ENCODE data around the gene C12orf56. TPM values are rescaled to one million over a fixed set of nuclear protein-coding genes. Genes with fewer than 3 reads are reported as not detected.
"Not testable (repeated sequence)": the region's sequence is repeated elsewhere in the genome, so short reads cannot be mapped to it uniquely, and the experiment has no call there.

Gene C12orf56
- total RNA-seq, 1 donor from 2014 or later = not detected

DNA sequence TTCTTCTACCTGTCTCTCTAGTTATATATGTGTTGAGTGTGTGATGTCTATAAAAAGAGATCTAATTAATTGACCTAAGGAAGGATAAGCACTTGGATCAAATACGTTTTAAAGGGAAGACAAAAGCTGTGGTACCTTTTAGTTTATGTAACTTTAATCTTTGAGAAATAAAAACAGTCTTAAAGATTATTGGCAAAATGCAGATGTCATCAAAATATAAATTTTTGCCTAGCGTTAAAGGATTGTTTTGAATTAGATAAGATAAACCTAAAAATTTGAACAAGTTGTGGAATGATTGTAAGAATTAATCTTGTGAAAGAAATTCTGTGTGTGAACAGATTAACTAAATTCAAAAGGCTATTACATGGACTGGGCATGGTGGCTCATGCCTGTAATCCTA is 42.9 kb downstream of the C12orf56 start:
- Mint-ChIP-seq H3K4me3 (no peak overlapping the region), H3K27ac (no peak overlapping the region), H3K36me3 (no peaks in the 10 kb centered on the region), H3K9me3 (peaks cover 10% of the 10 kb centered on the region), H3K27me3 (no peaks in the 10 kb centered on the region), H3K4me1 (ENCODE audit: unreplicated experiment) (no peaks in the 10 kb centered on the region)
- DNase-seq (ENCODE audit: extremely low spot score, unreplicated experiment) = no peak
- TF ChIP-seq, protein P1, sequence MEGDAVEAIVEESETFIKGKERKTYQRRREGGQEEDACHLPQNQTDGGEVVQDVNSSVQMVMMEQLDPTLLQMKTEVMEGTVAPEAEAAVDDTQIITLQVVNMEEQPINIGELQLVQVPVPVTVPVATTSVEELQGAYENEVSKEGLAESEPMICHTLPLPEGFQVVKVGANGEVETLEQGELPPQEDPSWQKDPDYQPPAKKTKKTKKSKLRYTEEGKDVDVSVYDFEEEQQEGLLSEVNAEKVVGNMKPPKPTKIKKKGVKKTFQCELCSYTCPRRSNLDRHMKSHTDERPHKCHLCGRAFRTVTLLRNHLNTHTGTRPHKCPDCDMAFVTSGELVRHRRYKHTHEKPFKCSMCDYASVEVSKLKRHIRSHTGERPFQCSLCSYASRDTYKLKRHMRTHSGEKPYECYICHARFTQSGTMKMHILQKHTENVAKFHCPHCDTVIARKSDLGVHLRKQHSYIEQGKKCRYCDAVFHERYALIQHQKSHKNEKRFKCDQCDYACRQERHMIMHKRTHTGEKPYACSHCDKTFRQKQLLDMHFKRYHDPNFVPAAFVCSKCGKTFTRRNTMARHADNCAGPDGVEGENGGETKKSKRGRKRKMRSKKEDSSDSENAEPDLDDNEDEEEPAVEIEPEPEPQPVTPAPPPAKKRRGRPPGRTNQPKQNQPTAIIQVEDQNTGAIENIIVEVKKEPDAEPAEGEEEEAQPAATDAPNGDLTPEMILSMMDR (conservative IDR thresholded peaks at IDR 0.05) = no peak

DNA sequence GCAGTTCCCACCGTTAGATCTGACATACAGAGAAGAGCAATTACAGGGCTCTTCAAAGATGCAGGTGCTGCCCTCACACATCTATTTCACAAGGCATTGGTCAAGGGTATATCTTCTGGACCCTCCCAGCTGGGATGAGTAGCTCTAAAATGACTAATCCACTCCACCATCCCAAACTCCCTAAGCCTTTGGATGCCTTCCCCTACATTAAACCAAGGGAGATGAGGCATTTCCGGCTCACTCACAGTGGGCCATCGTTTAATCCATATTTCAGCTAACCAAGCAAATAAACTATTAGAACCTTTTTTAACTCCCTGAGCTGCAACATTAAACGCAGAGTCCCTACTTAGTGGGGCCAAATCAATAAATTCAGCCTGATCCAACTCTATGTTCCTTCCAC is 45.9 kb downstream of the C12orf56 start:
- peaks cover 10% of the 10 kb centered on the region for H3K9me3 Mint-ChIP-seq
- not testable (repeated sequence) for H3K27me3 Mint-ChIP-seq; DNase-seq (ENCODE audit: extremely low spot score, unreplicated experiment); H3K4me3 Mint-ChIP-seq; H3K4me1 Mint-ChIP-seq (ENCODE audit: unreplicated experiment); H3K27ac Mint-ChIP-seq; H3K36me3 Mint-ChIP-seq

DNA sequence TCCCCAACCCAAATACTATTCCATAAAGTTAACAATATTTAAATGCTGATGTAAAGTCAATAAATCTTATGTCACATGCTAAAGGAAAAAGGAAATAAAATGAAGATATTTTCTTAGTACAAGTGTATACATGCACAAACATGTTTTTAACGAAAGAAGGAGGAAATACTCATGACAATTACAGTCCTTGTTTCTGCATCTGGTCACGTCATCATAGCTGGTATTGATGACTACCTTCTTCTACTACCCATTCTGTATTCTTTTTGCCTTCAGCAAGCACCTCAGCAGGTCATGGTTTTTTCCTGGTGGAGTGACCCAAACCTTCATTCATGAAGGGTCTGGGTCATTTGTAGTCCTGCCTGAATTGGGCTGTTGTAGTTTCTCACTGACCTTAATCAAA is 50.0 kb downstream of the C12orf56 start:
- not testable (repeated sequence) for H3K9me3 Mint-ChIP-seq; DNase-seq (ENCODE audit: extremely low spot score, unreplicated experiment); H3K4me3 Mint-ChIP-seq; H3K27me3 Mint-ChIP-seq; H3K27ac Mint-ChIP-seq; H3K36me3 Mint-ChIP-seq; H3K4me1 Mint-ChIP-seq (ENCODE audit: unreplicated experiment)

DNA sequence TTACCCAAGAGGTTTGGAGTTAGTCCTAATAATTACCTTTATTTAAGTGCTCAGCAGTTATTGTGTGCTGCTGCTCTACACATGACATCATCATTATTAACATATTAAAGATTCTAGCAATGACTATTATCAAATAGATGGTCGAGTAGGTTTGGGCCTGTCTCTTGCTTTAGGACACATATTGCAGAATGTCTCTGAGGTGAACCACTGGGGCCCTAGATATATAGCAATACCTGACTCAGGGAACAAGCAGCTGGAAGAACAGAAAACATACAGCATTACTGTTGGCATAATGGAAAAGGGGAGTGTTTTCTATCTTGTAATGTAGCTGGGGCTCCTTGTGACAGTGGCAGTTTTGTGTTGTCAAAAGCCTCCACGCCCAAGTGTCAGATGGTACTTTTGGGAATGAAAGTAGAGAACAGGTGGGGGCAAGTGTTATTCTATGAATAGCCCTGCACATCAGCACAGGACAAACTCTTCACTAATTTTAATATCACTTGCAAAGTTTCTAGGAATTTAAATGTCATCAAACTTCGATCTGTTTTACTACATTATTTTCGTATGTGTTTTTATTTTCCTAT is 54.6 kb downstream of the C12orf56 start:
- DNase-seq (ENCODE audit: extremely low spot score, unreplicated experiment) = no peak
- no peaks in the 10 kb centered on the region for H3K9me3 Mint-ChIP-seq
- no peaks in the 10 kb centered on the region for H3K36me3 Mint-ChIP-seq
- H3K27ac Mint-ChIP-seq = no peak overlapping the region
- TF ChIP-seq, protein P1 (conservative IDR thresholded peaks at IDR 0.05) = no peak
- no peaks in the 10 kb centered on the region for H3K4me1 Mint-ChIP-seq (ENCODE audit: unreplicated experiment)
- H3K4me3 Mint-ChIP-seq = no peak overlapping the region
- no peaks in the 10 kb centered on the region for H3K27me3 Mint-ChIP-seq

DNA sequence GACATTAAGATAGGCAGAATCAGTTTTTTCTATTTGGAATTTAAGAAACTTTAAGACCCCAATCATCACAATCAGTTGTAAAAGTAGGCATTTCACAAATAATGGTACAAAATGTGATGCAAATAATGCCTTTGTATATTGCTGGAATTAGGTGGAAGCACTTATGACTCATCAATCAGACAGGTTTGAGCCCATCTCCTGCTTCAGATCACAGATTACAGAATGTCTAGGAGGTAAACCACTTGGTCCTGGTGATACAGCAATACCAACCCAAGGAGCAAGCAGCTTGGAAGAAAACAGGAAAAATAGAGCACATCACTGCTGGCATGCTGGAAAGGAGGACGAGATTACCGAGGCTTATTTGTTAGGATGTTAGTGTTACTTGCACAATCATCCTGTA is 57.6 kb downstream of the C12orf56 start:
- Mint-ChIP-seq H3K4me1 (ENCODE audit: unreplicated experiment) (no peaks in the 10 kb centered on the region), H3K36me3 (no peaks in the 10 kb centered on the region), H3K4me3 (no peak overlapping the region), H3K9me3 (no peaks in the 10 kb centered on the region), H3K27me3 (no peaks in the 10 kb centered on the region), H3K27ac (no peak overlapping the region)
- no peak for DNase-seq (ENCODE audit: extremely low spot score, unreplicated experiment)
- TF ChIP-seq, protein P1 (conservative IDR thresholded peaks at IDR 0.05) = no peak

DNA sequence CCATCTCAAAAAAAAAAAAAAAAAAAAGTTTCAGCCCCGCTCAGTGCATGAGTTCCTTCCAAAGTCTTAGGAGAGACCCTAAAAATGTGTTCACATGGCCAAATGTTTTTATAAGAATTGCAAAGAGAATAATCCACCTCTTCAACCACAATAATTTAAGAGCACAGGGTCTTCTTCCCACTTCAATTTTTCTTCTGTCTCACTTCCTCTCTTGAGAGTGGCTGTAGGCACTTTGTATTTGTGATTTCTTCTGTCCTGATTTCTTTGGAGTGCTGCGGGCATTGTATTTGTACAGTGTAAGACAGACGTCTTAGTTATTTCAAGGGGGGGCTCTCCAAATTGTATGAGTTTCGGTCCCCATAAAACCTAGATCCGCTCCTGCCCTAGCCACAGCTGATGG is 58.3 kb downstream of the C12orf56 start:
- H3K27me3 Mint-ChIP-seq = no peaks in the 10 kb centered on the region
- H3K9me3 Mint-ChIP-seq = no peaks in the 10 kb centered on the region
- DNase-seq (ENCODE audit: extremely low spot score, unreplicated experiment) = no peak
- no peaks in the 10 kb centered on the region for H3K4me1 Mint-ChIP-seq (ENCODE audit: unreplicated experiment)
- H3K36me3 Mint-ChIP-seq = no peaks in the 10 kb centered on the region
- H3K4me3 Mint-ChIP-seq = no peak overlapping the region
- no peak overlapping the region for H3K27ac Mint-ChIP-seq
- TF ChIP-seq, protein P1 (conservative IDR thresholded peaks at IDR 0.05) = no peak

DNA sequence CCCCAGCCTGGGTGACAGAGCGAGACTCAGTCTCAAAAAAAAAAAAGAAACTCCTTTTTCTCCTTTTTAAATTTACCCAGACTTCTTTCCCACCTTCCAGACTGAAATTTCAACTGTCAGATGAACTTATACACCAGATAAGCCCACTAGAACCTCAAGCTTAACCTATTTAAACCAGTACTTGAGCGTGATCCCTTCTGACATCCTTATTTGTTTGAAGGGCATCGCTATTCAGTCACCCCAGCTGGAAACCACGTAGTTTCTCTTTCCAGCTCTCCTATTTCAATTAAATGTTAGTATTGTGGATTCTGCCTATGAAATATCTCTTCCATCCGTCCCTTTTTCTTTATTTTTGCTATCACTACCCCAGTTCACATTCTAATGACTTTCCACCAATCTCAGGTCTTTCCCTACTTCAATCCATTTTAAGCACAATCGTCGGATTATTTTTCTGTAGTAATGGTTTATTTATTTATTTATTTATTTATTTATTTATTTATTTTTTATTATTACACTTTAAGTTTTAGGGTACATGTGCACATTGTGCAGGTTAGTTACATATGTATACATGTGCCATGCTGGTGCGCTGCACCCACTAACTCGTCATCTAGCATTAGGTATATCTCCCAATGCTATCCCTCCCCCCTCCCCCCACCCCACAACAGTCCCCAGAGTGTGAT is 61.4 kb downstream of the C12orf56 start:
- H3K9me3 Mint-ChIP-seq; H3K27me3 Mint-ChIP-seq; DNase-seq (ENCODE audit: extremely low spot score, unreplicated experiment); H3K27ac Mint-ChIP-seq; H3K4me3 Mint-ChIP-seq; H3K4me1 Mint-ChIP-seq (ENCODE audit: unreplicated experiment); H3K36me3 Mint-ChIP-seq: not testable (repeated sequence)
